HCT116 (cell line): ENCODE data around the gene SFXN5. TPM values are rescaled to one million over a fixed set of nuclear protein-coding genes. Genes with fewer than 3 reads are reported as not detected.

Source experiments
- ATAC-seq: fragments of 200-7000 bp; cut with Tn5 transposase; 2 replicates; pipeline ENCODE4 v1.9.1; 2020; ENCODE audit warnings: mild to moderate bottlenecking, moderate library complexity
- BruUV-seq: library from RNA; stranded (reverse); fragments of 400-500 nt; replicated peaks from 2 replicates; lab custom pipeline; 2021; lab: Mats Ljungman, UMichigan
- CTCF ChIA-PET: fragments of 300-600 bp; sonication (Branson Sonifier 250); formaldehyde crosslinking; loops from one replicate; lab custom pipeline; 2021; ENCODE audit warnings: antibody characterized with exemption; lab: Charles Lee
- POLR2A ChIA-PET: fragments of 300-600, 350-600 bp; sonication (Branson Sonifier 250); formaldehyde crosslinking; loops from one replicate; lab custom pipeline; 2021; ENCODE audit warnings: antibody characterized with exemption; lab: Charles Lee
- RAD21 ChIA-PET, 2 experiments: fragments of 300-600 bp; sonication (Branson Sonifier 250); formaldehyde crosslinking; loops; one replicate each; lab custom pipeline; 2023; ENCODE audit warnings: low total read pairs in 2 of 2; ENCODE audit not compliant: uncharacterized antibody in 2 of 2, unreplicated experiment in 2 of 2, low non-redundant PET in 1 of 2; lab: Charles Lee
- DNase-seq: peaks from one replicate; pipeline ENCODE4 v3.0.0-alpha.2; 2010; ENCODE audit warnings: low read depth, low spot score
- H2AFZ ChIP-seq: fragments of 200-600 bp; shearing (Covaris generic), sonication (generic); 2 replicates; pipeline ENCODE4 v1.6.1; 2017; ENCODE audit warnings: low read depth, mixed run types, mixed read lengths, antibody characterized with exemption, low read length; ENCODE audit not compliant: poor library complexity, severe bottlenecking
- H3K27ac ChIP-seq: 2 replicates; pipeline ENCODE4 v1.5.1; 2012; ENCODE audit warnings: low read depth, low read length
- H3K27me3 ChIP-seq: fragments of 200-600 bp; sonication (generic); 2 replicates; pipeline ENCODE4 v1.6.1; 2016; ENCODE audit warnings: mixed run types, low read length, mixed read lengths; ENCODE audit not compliant: insufficient read depth
- H3K36me3 ChIP-seq, 2 experiments: fragments of 200-500 bp in 1 of 2; fragments of 200-600 bp in 1 of 2; sonication (Bioruptor generic) in 1 of 2; sonication (generic) in 1 of 2; 2 replicates each; pipeline versions ENCODE4 v1.5.1 to v1.6.1; 2014 to 2016; ENCODE audit warnings: low read length in 2 of 2, inconsistent platforms in 1 of 2, mixed read lengths in 1 of 2, mixed run types in 1 of 2; ENCODE audit not compliant: insufficient read depth in 2 of 2, control insufficient read depth in 1 of 2
- H3K4me1 ChIP-seq, 2 experiments: fragments of 200-600 bp in 1 of 2; sonication (generic) in 1 of 2; 2 replicates each; pipeline versions ENCODE4 v1.5.1 to v1.6.1; 2012 to 2017; ENCODE audit warnings: low read length in 2 of 2, inconsistent platforms in 1 of 2, mild to moderate bottlenecking in 1 of 2, mixed read lengths in 1 of 2, mixed run types in 1 of 2, moderate library complexity in 1 of 2; ENCODE audit not compliant: insufficient read depth in 2 of 2, control insufficient read depth in 1 of 2
- H3K4me2 ChIP-seq: fragments of 200-600 bp; sonication (generic); 2 replicates; pipeline ENCODE4 v1.6.1; 2017; ENCODE audit warnings: mixed run types, low read length, mixed read lengths
- H3K4me3 ChIP-seq, 2 experiments: fragments of 200-600 bp in 1 of 2; sonication (generic) in 1 of 2; replicated peaks in 1 of 2; 2 replicates each; pipeline ENCODE4 v1.5.1; 2011 to 2016; ENCODE audit warnings: low read length in 2 of 2, control low read depth in 1 of 2, low read depth in 1 of 2, mild to moderate bottlenecking in 1 of 2, mixed read lengths in 1 of 2, mixed run types in 1 of 2
- H3K79me2 ChIP-seq: fragments of 200-600 bp; sonication (generic); 2 replicates; pipeline ENCODE4 v1.6.1; 2017; ENCODE audit warnings: mild to moderate bottlenecking, mixed run types, low read length, moderate library complexity, mixed read lengths; ENCODE audit not compliant: insufficient read depth
- H3K9ac ChIP-seq: fragments of 200-600 bp; sonication (generic); 2 replicates; pipeline ENCODE4 v1.6.1; 2016; ENCODE audit warnings: low read length, mixed read lengths
- H3K9me2 ChIP-seq: fragments of 200-600 bp; sonication (generic), shearing (Covaris generic); 2 replicates; pipeline ENCODE4 v1.6.1; 2017; ENCODE audit warnings: mixed run types, mild to moderate bottlenecking, moderate library complexity; ENCODE audit not compliant: insufficient read depth
- H3K9me3 ChIP-seq, 2 experiments: fragments of 200-500 bp in 1 of 2; fragments of 200-600 bp in 1 of 2; sonication (Bioruptor generic) in 1 of 2; sonication (generic) in 1 of 2; 2 replicates each; pipeline ENCODE4 v1.6.1; 2014 to 2017; ENCODE audit warnings: low read length in 2 of 2, mixed read lengths in 2 of 2, inconsistent platforms in 1 of 2, low read depth in 1 of 2, mild to moderate bottlenecking in 1 of 2, mixed run types in 1 of 2, moderate library complexity in 1 of 2; ENCODE audit not compliant: control insufficient read depth in 1 of 2, insufficient read depth in 1 of 2
- H4K20me1 ChIP-seq: fragments of 200-600 bp; sonication (generic), shearing (Covaris generic); 2 replicates; pipeline ENCODE4 v1.6.1; 2017; ENCODE audit warnings: mixed run types, mild to moderate bottlenecking, moderate library complexity; ENCODE audit not compliant: insufficient read depth
- CBX3 ChIP-seq: IDR thresholded peaks from 2 replicates; pipeline ENCODE4 v1.6.1; 2012; ENCODE audit warnings: low read depth
- CEBPB ChIP-seq: IDR thresholded peaks from 2 replicates; pipeline ENCODE4 v1.6.1; 2012; ENCODE audit warnings: low read depth
- ELF1 ChIP-seq: IDR thresholded peaks from 2 replicates; pipeline ENCODE4 v1.6.1; 2012; ENCODE audit warnings: low read depth, borderline replicate concordance
- EZH2phosphoT487 ChIP-seq: fragments of 200-600 bp; IDR thresholded peaks from 2 replicates; pipeline ENCODE4 v1.6.1; 2018; ENCODE audit warnings: antibody characterized with exemption, borderline replicate concordance
- JUND ChIP-seq: IDR thresholded peaks from 2 replicates; pipeline ENCODE4 v1.6.1; 2012
- SP1 ChIP-seq: IDR thresholded peaks from 2 replicates; pipeline ENCODE4 v1.6.1; 2012; ENCODE audit warnings: low read depth
- SRF ChIP-seq: IDR thresholded peaks from 2 replicates; pipeline ENCODE4 v1.6.1; 2012; ENCODE audit warnings: low read depth
- TCF7L2 ChIP-seq: IDR thresholded peaks from 2 replicates; pipeline ENCODE4 v1.7.0; 2011; ENCODE audit warnings: borderline replicate concordance, inconsistent platforms; ENCODE audit not compliant: insufficient read depth, insufficient read length; ENCODE audit errors: extremely low read depth
- ZBTB33 ChIP-seq: IDR thresholded peaks from 2 replicates; pipeline ENCODE4 v1.6.1; 2011; ENCODE audit warnings: mild to moderate bottlenecking, low read length, moderate library complexity; ENCODE audit not compliant: insufficient replicate concordance; ENCODE audit errors: extremely low read depth
- ZFX ChIP-seq: fragments of 450-650 bp; IDR thresholded peaks from 2 replicates; pipeline ENCODE4 v1.6.1; 2017
- ZNF274 ChIP-seq: fragments of 200-500 bp; sonication (Bioruptor generic); IDR thresholded peaks from 2 replicates; pipeline ENCODE4 v1.6.1; 2014; ENCODE audit warnings: mild to moderate bottlenecking, low read depth, low read length, inconsistent platforms
- intact Hi-C: fragments of 100-400 bp; cut with micrococcal nuclease; formaldehyde crosslinking; loops from 2 replicates; pipeline ENCODE4 v1.10.0; 2022
- total RNA-seq: library from RNA; stranded (reverse); gene quantifications from one replicate; pipeline ENCODE4 v1.2.1, GENCODE V29; 2021; ENCODE audit not compliant: unreplicated experiment
- TF ChIP-seq, protein P1 (sequence below): IDR thresholded peaks from 2 replicates; pipeline ENCODE4 v1.6.1; 2012

The SFXN5 gene
- total RNA-seq, 1 experiment from 2014 or later, result 10.0 TPM

- H3K27me3 ChIP-seq, result no peaks in the 10 kb centered on the region
- ChIA-PET POLR2A (no interaction called here), CTCF (interaction anchor here (1.2 kb wide), 1 partner anchor 10 kb away, joined by 5 read pairs; no protein-coding TSS in a partner anchor), RAD21 (interaction anchor here in 1 of 2 experiments (0.6 kb wide), 1 partner anchor 14 kb away, joined by 3 read pairs; no protein-coding TSS in a partner anchor)
- no peaks in the 10 kb centered on the region for H3K36me3 ChIP-seq
- H3K79me2 ChIP-seq, result no peaks in the 10 kb centered on the region
- intact Hi-C loops, result no loop called here
- no peak for DNase-seq
- TF ChIP-seq ZFX, result no peak
- no peak for TF ChIP-seq SP1
- TF ChIP-seq JUND, result no peak
- TF ChIP-seq SRF, result no peak
- TF ChIP-seq CEBPB, result no peak
- TF ChIP-seq, protein P1, sequence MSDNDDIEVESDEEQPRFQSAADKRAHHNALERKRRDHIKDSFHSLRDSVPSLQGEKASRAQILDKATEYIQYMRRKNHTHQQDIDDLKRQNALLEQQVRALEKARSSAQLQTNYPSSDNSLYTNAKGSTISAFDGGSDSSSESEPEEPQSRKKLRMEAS, result no peak
- no peak for TF ChIP-seq CBX3
- no peak for TF ChIP-seq ZNF274
- no peak for TF ChIP-seq EZH2phosphoT487
- no peak overlapping the region for H2AFZ ChIP-seq
- no peak for ATAC-seq
- H3K9ac ChIP-seq, result no peak overlapping the region
- H3K27ac ChIP-seq, result no peak overlapping the region
- no peaks in the 10 kb centered on the region for H3K4me1 ChIP-seq
- no peaks in the 10 kb centered on the region for H3K9me2 ChIP-seq
- no peaks in the 10 kb centered on the region for H3K9me3 ChIP-seq
- H3K4me3 ChIP-seq, result no peak overlapping the region
- H4K20me1 ChIP-seq, result no peaks in the 10 kb centered on the region
- no peak overlapping the region for H3K4me2 ChIP-seq
- BruUV-seq, result no TSS peak
Observed at GRCh38 chr2:72963423-72964145, 107.9 kb downstream of the SFXN5 start.

DNA sequence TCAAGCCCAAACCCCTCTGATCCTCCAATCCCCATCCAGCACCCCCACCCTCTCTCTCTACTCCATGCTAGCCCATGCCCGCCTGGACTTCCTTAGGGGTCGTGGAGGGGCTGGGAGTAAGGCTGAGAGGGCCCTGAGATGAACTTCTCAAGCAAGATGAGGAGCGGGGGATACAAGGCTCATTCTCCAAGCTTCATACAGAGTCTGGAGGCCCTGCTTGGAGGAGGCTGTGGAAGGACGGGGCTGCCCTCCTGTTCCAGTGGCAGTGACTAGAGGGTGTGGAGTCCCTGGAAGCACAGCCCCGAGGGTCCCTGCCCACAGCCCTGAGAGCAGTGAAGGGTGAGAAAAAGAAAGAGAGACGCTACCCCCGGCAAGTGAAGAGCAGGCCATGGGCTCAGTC, 108.6 kb downstream of the SFXN5 start:
- no peaks in the 10 kb centered on the region for H3K9me3 ChIP-seq
- TF ChIP-seq SP1, result no peak
- no peak for TF ChIP-seq EZH2phosphoT487
- no peak for TF ChIP-seq ELF1
- TF ChIP-seq TCF7L2, result no peak
- TF ChIP-seq ZBTB33, result no peak
- H3K4me3 ChIP-seq, result no peak overlapping the region
- H3K4me1 ChIP-seq, result no peaks in the 10 kb centered on the region
- CTCF ChIA-PET, result interaction anchor here (1.2 kb wide), 1 partner anchor 11 kb away, joined by 5 read pairs; no protein-coding TSS in a partner anchor
- no peaks in the 10 kb centered on the region for H3K9me2 ChIP-seq
- H3K27me3 ChIP-seq, result no peaks in the 10 kb centered on the region
- BruUV-seq, result no TSS peak
- RAD21 ChIA-PET, result interaction anchor here in 1 of 2 experiments (0.6 kb wide), 1 partner anchor 13 kb away, joined by 3 read pairs; no protein-coding TSS in a partner anchor
- DNase-seq, result no peak
- ATAC-seq, result no peak
- H4K20me1 ChIP-seq, result no peaks in the 10 kb centered on the region
- intact Hi-C loops, result no loop called here
- H3K79me2 ChIP-seq, result no peaks in the 10 kb centered on the region
- no peak overlapping the region for H3K9ac ChIP-seq
- H3K27ac ChIP-seq, result no peak overlapping the region
- no peak overlapping the region for H2AFZ ChIP-seq
- no peaks in the 10 kb centered on the region for H3K36me3 ChIP-seq
- no peak overlapping the region for H3K4me2 ChIP-seq
- POLR2A ChIA-PET, result no interaction called here
